ENCODE data around the gene PTPRR.

- TF ChIP-seq CTCF (IDR thresholded peaks at IDR 0.05) (no peak), POLR2A (IDR thresholded peaks at IDR 0.05) (no peak)
Observed at GRCh38 chr12:70618371-70618770, 302.2 kb downstream of the PTPRR start.

All from ovary (tissue), 3 donors.